GM23338 (cell line): ENCODE measurements around the gene MESP2.

Source experiments
- EZH2 ChIP-seq: fragments of 200-600 bp; sonication (generic); IDR thresholded peaks from one replicate; pipeline ENCODE4 v1.8.0; 2017; ENCODE audit warnings: antibody characterized with exemption, mild to moderate bottlenecking, low read depth; ENCODE audit not compliant: unreplicated experiment
- TF ChIP-seq, protein P1 (sequence below), 2 experiments: fragments of 200-600 bp in 1 of 2; sonication (generic) in 1 of 2; conservative IDR thresholded peaks; 2 replicates each; pipeline versions ENCODE4 v1.5.1 to v1.6.1; 2016 to 2017; ENCODE audit warnings: antibody characterized with exemption in 2 of 2, low read depth in 2 of 2, mild to moderate bottlenecking in 2 of 2, moderate library complexity in 1 of 2
- TF ChIP-seq, protein P2 (sequence below): IDR thresholded peaks from one replicate; pipeline ENCODE4 v1.6.1; 2018; ENCODE audit warnings: antibody characterized with exemption; ENCODE audit not compliant: unreplicated experiment

GRCh38 chr15:89790661-89791060, 14.5 kb downstream of the MESP2 start:
- TF ChIP-seq, protein P1, sequence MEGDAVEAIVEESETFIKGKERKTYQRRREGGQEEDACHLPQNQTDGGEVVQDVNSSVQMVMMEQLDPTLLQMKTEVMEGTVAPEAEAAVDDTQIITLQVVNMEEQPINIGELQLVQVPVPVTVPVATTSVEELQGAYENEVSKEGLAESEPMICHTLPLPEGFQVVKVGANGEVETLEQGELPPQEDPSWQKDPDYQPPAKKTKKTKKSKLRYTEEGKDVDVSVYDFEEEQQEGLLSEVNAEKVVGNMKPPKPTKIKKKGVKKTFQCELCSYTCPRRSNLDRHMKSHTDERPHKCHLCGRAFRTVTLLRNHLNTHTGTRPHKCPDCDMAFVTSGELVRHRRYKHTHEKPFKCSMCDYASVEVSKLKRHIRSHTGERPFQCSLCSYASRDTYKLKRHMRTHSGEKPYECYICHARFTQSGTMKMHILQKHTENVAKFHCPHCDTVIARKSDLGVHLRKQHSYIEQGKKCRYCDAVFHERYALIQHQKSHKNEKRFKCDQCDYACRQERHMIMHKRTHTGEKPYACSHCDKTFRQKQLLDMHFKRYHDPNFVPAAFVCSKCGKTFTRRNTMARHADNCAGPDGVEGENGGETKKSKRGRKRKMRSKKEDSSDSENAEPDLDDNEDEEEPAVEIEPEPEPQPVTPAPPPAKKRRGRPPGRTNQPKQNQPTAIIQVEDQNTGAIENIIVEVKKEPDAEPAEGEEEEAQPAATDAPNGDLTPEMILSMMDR (conservative IDR thresholded peaks at IDR 0.05; ENCODE audit: low read depth in 2 of 2) = no peak
- no peak for TF ChIP-seq EZH2
- TF ChIP-seq, protein P2, sequence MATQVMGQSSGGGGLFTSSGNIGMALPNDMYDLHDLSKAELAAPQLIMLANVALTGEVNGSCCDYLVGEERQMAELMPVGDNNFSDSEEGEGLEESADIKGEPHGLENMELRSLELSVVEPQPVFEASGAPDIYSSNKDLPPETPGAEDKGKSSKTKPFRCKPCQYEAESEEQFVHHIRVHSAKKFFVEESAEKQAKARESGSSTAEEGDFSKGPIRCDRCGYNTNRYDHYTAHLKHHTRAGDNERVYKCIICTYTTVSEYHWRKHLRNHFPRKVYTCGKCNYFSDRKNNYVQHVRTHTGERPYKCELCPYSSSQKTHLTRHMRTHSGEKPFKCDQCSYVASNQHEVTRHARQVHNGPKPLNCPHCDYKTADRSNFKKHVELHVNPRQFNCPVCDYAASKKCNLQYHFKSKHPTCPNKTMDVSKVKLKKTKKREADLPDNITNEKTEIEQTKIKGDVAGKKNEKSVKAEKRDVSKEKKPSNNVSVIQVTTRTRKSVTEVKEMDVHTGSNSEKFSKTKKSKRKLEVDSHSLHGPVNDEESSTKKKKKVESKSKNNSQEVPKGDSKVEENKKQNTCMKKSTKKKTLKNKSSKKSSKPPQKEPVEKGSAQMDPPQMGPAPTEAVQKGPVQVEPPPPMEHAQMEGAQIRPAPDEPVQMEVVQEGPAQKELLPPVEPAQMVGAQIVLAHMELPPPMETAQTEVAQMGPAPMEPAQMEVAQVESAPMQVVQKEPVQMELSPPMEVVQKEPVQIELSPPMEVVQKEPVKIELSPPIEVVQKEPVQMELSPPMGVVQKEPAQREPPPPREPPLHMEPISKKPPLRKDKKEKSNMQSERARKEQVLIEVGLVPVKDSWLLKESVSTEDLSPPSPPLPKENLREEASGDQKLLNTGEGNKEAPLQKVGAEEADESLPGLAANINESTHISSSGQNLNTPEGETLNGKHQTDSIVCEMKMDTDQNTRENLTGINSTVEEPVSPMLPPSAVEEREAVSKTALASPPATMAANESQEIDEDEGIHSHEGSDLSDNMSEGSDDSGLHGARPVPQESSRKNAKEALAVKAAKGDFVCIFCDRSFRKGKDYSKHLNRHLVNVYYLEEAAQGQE = no peak
